Thyroid gland (tissue), 4 donors: Measurements from ENCODE around the gene APLP2.

Experiments
- CTCF ChIP-seq, 6 experiments: fragments of 200-600 bp in 3 of 6; fragments of 450-650 bp in 3 of 6; sonication (generic) in 3 of 6; IDR thresholded peaks; one replicate each; pipeline ENCODE4 v1.5.1; 2016 to 2019; ENCODE audit warnings: antibody characterized with exemption in 6 of 6, mild to moderate bottlenecking in 2 of 6, inconsistent platforms in 1 of 6, moderate library complexity in 1 of 6
- POLR2A ChIP-seq, 2 donors: fragments of 450-650 bp; IDR thresholded peaks; one replicate each; pipeline ENCODE4 v1.6.1; 2017; ENCODE audit warnings: antibody characterized with exemption in 2 of 2, mild to moderate bottlenecking in 2 of 2, moderate library complexity in 1 of 2

DNA sequence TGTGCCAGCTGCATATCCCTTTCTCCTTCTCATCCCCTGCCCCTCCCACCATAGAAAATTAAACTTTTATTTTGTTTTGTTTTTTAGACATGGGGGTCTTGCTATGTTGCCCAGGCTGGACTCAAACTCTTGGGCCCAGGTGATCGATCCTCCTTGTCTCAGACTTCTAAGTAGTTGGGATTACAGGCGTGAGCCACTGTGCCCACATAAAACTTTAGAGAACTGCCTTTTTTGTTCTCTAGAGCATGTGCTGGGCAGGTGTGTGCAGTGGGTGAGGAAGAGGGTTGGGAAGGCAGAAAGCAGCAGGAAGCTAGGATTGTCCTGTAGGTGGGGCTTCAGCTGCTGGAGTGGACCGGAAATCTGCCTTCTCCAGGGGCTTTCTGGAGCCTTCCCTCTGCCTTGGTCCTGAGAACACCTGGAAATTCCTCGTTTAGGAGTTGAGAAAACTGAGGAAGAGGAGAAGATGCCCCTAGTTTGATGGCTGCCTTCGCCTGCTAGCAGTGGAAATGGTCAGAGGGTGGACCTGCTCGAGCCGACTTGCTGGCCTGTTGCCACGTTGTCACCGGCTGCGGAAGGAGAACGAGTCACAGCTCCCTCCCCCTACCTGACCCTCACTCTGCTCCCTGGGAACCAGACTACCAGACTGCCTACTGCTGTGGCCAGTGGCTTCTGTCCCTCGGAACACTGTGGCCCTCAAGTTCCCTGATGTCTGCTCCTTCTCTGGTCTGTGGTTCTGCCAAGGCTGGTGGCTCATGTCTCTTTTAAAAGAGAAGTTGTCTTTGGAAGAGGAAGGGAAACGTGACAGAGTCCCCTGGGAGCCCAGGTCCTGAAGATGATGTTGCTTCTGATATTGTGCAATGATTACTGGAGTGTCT lies 93.9 kb downstream of the APLP2 start:
- peak in 1 of 6 experiments; percentile 18 for TF ChIP-seq CTCF (IDR thresholded peaks at IDR 0.05)
- peak in 1 of 2 donors; percentile 22 for TF ChIP-seq POLR2A (IDR thresholded peaks at IDR 0.05)
